H9 (cell line): ENCODE results near the gene MFSD6. TPM values are rescaled to one million over a fixed set of nuclear protein-coding genes. Genes with fewer than 3 reads are reported as not detected.

Experiments used
- DNase-seq: peaks from one replicate; pipeline ENCODE4 v3.0.0-alpha.2; 2017
- H2AFZ ChIP-seq: one replicate; pipeline ENCODE4 v1.6.1; 2013; ENCODE audit warnings: mild to moderate bottlenecking, low read length, control low read depth, moderate library complexity
- H2AK5ac ChIP-seq: 2 replicates; pipeline ENCODE4 v1.6.1; 2013; ENCODE audit warnings: low read length, control low read depth, mixed read lengths; ENCODE audit not compliant: insufficient read length
- H2BK120ac ChIP-seq: one replicate; pipeline ENCODE4 v1.6.1; 2013; ENCODE audit warnings: low read depth, mild to moderate bottlenecking, low read length, control low read depth, inconsistent platforms; ENCODE audit not compliant: poor library complexity, severe bottlenecking
- H2BK12ac ChIP-seq: 2 replicates; pipeline ENCODE4 v1.6.1; 2013; ENCODE audit warnings: low read length, control low read depth, mixed read lengths, low read depth; ENCODE audit not compliant: insufficient read length
- H2BK15ac ChIP-seq: 2 replicates; pipeline ENCODE4 v1.6.1; 2013; ENCODE audit warnings: low read depth, low read length, control low read depth
- H2BK20ac ChIP-seq: one replicate; pipeline ENCODE4 v1.6.1; 2013; ENCODE audit warnings: low read depth, mild to moderate bottlenecking, low read length, control low read depth, inconsistent platforms; ENCODE audit not compliant: poor library complexity, severe bottlenecking
- H2BK5ac ChIP-seq: 2 replicates; pipeline ENCODE4 v1.6.1; 2013; ENCODE audit warnings: low read length, control low read depth, mixed read lengths; ENCODE audit not compliant: insufficient read length
- H3K14ac ChIP-seq: 2 replicates; pipeline ENCODE4 v1.6.1; 2013; ENCODE audit warnings: low read length, control low read depth; ENCODE audit not compliant: insufficient read depth
- H3K18ac ChIP-seq: 2 replicates; pipeline ENCODE4 v1.6.1; 2013; ENCODE audit warnings: low read depth, mild to moderate bottlenecking, mixed read lengths, low read length, control low read depth; ENCODE audit not compliant: insufficient read length
- H3K23ac ChIP-seq: 2 replicates; pipeline ENCODE4 v1.6.1; 2013; ENCODE audit warnings: low read length, control low read depth, mixed read lengths, low read depth; ENCODE audit not compliant: insufficient read length
- H3K23me2 ChIP-seq: 2 replicates; pipeline ENCODE4 v1.6.1; 2013; ENCODE audit warnings: low read depth, mild to moderate bottlenecking, mixed read lengths, low read length, control low read depth; ENCODE audit not compliant: insufficient read length, poor library complexity, severe bottlenecking
- H3K27ac ChIP-seq: 2 replicates; pipeline ENCODE4 v1.5.1; 2013; ENCODE audit warnings: low read length, control low read depth, mixed read lengths, low read depth; ENCODE audit not compliant: insufficient read length
- H3K27me3 ChIP-seq: 2 replicates; pipeline ENCODE4 v1.6.1; 2013; ENCODE audit warnings: low read length, control low read depth, inconsistent platforms; ENCODE audit not compliant: insufficient read depth
- H3K4ac ChIP-seq: 2 replicates; pipeline ENCODE4 v1.6.1; 2013; ENCODE audit warnings: low read depth, mild to moderate bottlenecking, control low read depth, inconsistent platforms, low read length, moderate library complexity
- H3K4me1 ChIP-seq: 2 replicates; pipeline ENCODE4 v1.6.1; 2013; ENCODE audit warnings: low read length, control low read depth, inconsistent platforms; ENCODE audit not compliant: insufficient read depth
- H3K4me2 ChIP-seq: 2 replicates; pipeline ENCODE4 v1.6.1; 2013; ENCODE audit warnings: low read length, control low read depth, mixed read lengths; ENCODE audit not compliant: insufficient read length, insufficient read depth
- H3K56ac ChIP-seq: 2 replicates; pipeline ENCODE4 v1.6.1; 2013; ENCODE audit warnings: low read depth, mild to moderate bottlenecking, mixed read lengths, low read length, control low read depth; ENCODE audit not compliant: insufficient read length
- H3K79me1 ChIP-seq: 2 replicates; pipeline ENCODE4 v1.6.1; 2013; ENCODE audit warnings: low read depth, mild to moderate bottlenecking, moderate library complexity, low read length, control low read depth, inconsistent platforms; ENCODE audit not compliant: insufficient read depth, poor library complexity, severe bottlenecking
- H3K79me2 ChIP-seq: 2 replicates; pipeline ENCODE4 v1.6.1; 2013; ENCODE audit warnings: low read length, control low read depth, inconsistent platforms; ENCODE audit not compliant: insufficient read depth
- H3K9ac ChIP-seq: 2 replicates; pipeline ENCODE4 v1.6.1; 2013; ENCODE audit warnings: low read length, control low read depth, mixed read lengths; ENCODE audit not compliant: insufficient read length; ENCODE audit errors: extremely low read depth
- H3K9me3 ChIP-seq: one replicate; pipeline ENCODE4 v1.6.1; 2013; ENCODE audit warnings: low read depth, low read length, inconsistent platforms; ENCODE audit not compliant: control insufficient read depth
- H3T11ph ChIP-seq: one replicate; pipeline ENCODE4 v1.6.1; 2013; ENCODE audit warnings: mild to moderate bottlenecking, low read length, control low read depth, inconsistent platforms
- H4K20me1 ChIP-seq: one replicate; pipeline ENCODE4 v1.6.1; 2013; ENCODE audit not compliant: control insufficient read depth, insufficient read length, insufficient read depth
- H4K5ac ChIP-seq: 2 replicates; pipeline ENCODE4 v1.6.1; 2013; ENCODE audit warnings: low read depth, mild to moderate bottlenecking, mixed read lengths, low read length, control low read depth; ENCODE audit not compliant: insufficient read length
- H4K8ac ChIP-seq: replicated peaks from 2 replicates; pipeline ENCODE4 v1.6.1; 2013; ENCODE audit warnings: low read length, control low read depth, mixed read lengths, low read depth; ENCODE audit not compliant: insufficient read length
- H4K91ac ChIP-seq: 2 replicates; pipeline ENCODE4 v1.6.1; 2013; ENCODE audit warnings: low read depth, mild to moderate bottlenecking, moderate library complexity, mixed read lengths, low read length, control low read depth; ENCODE audit not compliant: insufficient read length
- H3K27ac Mint-ChIP-seq, 3 experiments: 2 replicates in 2 of 3; 3 replicates in 1 of 3; pipeline ENCODE4 v1.8.0; 2020 to 2021; ENCODE audit warnings: mixed read lengths in 3 of 3, mild to moderate bottlenecking in 1 of 3, moderate library complexity in 1 of 3
- H3K27me3 Mint-ChIP-seq: 2 replicates; pipeline ENCODE4 v1.8.0; 2021; ENCODE audit warnings: low read depth, mild to moderate bottlenecking, moderate library complexity, mixed read lengths
- H3K36me3 Mint-ChIP-seq, 3 experiments: 2 replicates in 2 of 3; 3 replicates in 1 of 3; pipeline ENCODE4 v1.8.0; 2020 to 2021; ENCODE audit warnings: low read depth in 3 of 3, mixed read lengths in 3 of 3; ENCODE audit not compliant: insufficient read depth in 1 of 3
- H3K4me1 Mint-ChIP-seq, 2 experiments: 2 replicates each; pipeline ENCODE4 v1.8.0; 2020; ENCODE audit warnings: mixed read lengths in 2 of 2
- H3K4me3 Mint-ChIP-seq, 2 experiments: 2 replicates in 1 of 2; 3 replicates in 1 of 2; pipeline ENCODE4 v1.8.0; 2020 to 2021; ENCODE audit warnings: mild to moderate bottlenecking in 2 of 2, mixed read lengths in 2 of 2, moderate library complexity in 1 of 2
- H3K9me3 Mint-ChIP-seq, 2 experiments: 2 replicates in 1 of 2; 3 replicates in 1 of 2; pipeline ENCODE4 v1.8.0; 2020; ENCODE audit warnings: mild to moderate bottlenecking in 2 of 2, mixed read lengths in 2 of 2, moderate library complexity in 1 of 2
- WGBS: extraction: QIAGEN DNeasy Blood & Tissue Kit; methylation state at CpG from one replicate; pipeline ENCODE4 v1.1.7; 2013; ENCODE audit warnings: missing lambda C conversion rate, low lambda C conversion rate, mixed read lengths; ENCODE audit not compliant: insufficient read length; ENCODE audit errors: extremely low coverage; 5-methylcytosine and 5-hydroxymethylcytosine counted together
- total RNA-seq: library from RNA; stranded (reverse); gene quantifications from 2 replicates; pipeline ENCODE4 v1.2.1, GENCODE V29; 2021
- TF ChIP-seq, protein P1 (sequence below): fragments of 200-600 bp; sonication (generic); conservative IDR thresholded peaks from 3 replicates; pipeline ENCODE4 v1.8.0; 2021; ENCODE audit warnings: antibody characterized with exemption, mild to moderate bottlenecking

The MFSD6 gene
- total RNA-seq, 1 experiment from 2014 or later: 4.0 TPM

DNA sequence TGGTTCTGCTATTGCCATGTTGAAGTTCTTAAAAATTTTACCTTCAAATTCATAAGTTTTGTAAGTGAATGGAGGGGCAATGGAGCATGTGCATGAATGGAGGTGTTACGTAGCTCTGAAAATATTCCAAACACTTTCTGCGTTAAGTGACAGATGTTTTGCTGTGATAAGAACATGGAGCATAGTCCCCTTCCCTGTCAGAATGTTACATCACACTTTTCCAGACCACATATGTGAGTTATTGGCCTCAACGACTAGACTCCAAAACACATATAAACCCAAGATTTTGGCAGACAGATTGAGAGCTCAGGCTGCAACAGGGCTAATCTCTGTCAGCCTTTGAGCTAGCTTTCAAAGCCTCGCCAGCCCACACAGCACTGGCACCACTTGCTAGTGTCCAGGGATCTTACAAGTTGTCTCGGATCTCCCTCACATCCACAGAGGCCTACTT, 27.2 kb upstream of the MFSD6 start:
- no peak overlapping the region for H3K23ac ChIP-seq
- H3K14ac ChIP-seq: no peak overlapping the region
- no peaks in the 10 kb centered on the region; the same call in 1 of the 2 replicates for H3K27me3 Mint-ChIP-seq
- no peaks in the 10 kb centered on the region for H3K4me1 Mint-ChIP-seq
- TF ChIP-seq, protein P1, sequence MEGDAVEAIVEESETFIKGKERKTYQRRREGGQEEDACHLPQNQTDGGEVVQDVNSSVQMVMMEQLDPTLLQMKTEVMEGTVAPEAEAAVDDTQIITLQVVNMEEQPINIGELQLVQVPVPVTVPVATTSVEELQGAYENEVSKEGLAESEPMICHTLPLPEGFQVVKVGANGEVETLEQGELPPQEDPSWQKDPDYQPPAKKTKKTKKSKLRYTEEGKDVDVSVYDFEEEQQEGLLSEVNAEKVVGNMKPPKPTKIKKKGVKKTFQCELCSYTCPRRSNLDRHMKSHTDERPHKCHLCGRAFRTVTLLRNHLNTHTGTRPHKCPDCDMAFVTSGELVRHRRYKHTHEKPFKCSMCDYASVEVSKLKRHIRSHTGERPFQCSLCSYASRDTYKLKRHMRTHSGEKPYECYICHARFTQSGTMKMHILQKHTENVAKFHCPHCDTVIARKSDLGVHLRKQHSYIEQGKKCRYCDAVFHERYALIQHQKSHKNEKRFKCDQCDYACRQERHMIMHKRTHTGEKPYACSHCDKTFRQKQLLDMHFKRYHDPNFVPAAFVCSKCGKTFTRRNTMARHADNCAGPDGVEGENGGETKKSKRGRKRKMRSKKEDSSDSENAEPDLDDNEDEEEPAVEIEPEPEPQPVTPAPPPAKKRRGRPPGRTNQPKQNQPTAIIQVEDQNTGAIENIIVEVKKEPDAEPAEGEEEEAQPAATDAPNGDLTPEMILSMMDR: no peak
- H3K9me3 ChIP-seq: no peaks in the 10 kb centered on the region
- H2AFZ ChIP-seq: no peak overlapping the region
- H2BK5ac ChIP-seq: no peak overlapping the region
- no peak overlapping the region for H2BK20ac ChIP-seq
- H2BK12ac ChIP-seq: no peak overlapping the region
- no peak overlapping the region for H3K4ac ChIP-seq
- H2BK15ac ChIP-seq: no peak overlapping the region
- H3K79me1 ChIP-seq: no peaks in the 10 kb centered on the region
- H3K79me2 ChIP-seq: no peaks in the 10 kb centered on the region
- WGBS: no CpG with 5 or more reads among the region's 5 CpGs
- no peak overlapping the region for H4K8ac ChIP-seq
- H3K4me1 ChIP-seq: no peaks in the 10 kb centered on the region
- no peak overlapping the region for H3K4me3 Mint-ChIP-seq
- DNase-seq: no peak
- no peak overlapping the region for H3K9ac ChIP-seq
- H3K27ac ChIP-seq: no peak overlapping the region
- no peaks in the 10 kb centered on the region for H3K36me3 Mint-ChIP-seq
- no peaks in the 10 kb centered on the region for H4K20me1 ChIP-seq
- H3K23me2 ChIP-seq: no peaks in the 10 kb centered on the region
- H3K4me2 ChIP-seq: no peak overlapping the region
- no peak overlapping the region for H3T11ph ChIP-seq
- H3K27ac Mint-ChIP-seq: no peak overlapping the region
- no peak overlapping the region for H4K5ac ChIP-seq
- H3K27me3 ChIP-seq: no peaks in the 10 kb centered on the region
- no peak overlapping the region for H3K18ac ChIP-seq
- no peak overlapping the region for H2BK120ac ChIP-seq
- no peak overlapping the region for H4K91ac ChIP-seq
- no peak overlapping the region for H3K56ac ChIP-seq
- H3K9me3 Mint-ChIP-seq: no peaks in the 10 kb centered on the region; a peak in 1 of 5 replicates
- no peak overlapping the region for H2AK5ac ChIP-seq
